Measurements from ENCODE around the gene SH3PXD2B. TPM values are rescaled to one million over a fixed set of nuclear protein-coding genes. Genes with fewer than 3 reads are reported as not detected.

Gene SH3PXD2B
- total and polyA plus RNA-seq, 10 of the 15 experiments (the other 5 are each of a cell fraction or from before 2014, with no cell fraction given), result 0.05 to 1.6 (median 0.57) TPM

GRCh38 chr5:172439785-172440477 lies 14.4 kb downstream of the SH3PXD2B start (continued):
- TF ChIP-seq TCF3 (IDR thresholded peaks at IDR 0.05; ENCODE audit: borderline replicate concordance, insufficient read depth, low read depth, low read length) (no peak), KLF5 (IDR thresholded peaks at IDR 0.05; ENCODE audit: partially characterized antibody) (no peak), PKNOX1 (IDR thresholded peaks at IDR 0.05) (no peak), GATAD2B (conservative IDR thresholded peaks at IDR 0.05; ENCODE audit: low read depth) (no peak)
- TF ChIP-seq, protein P1, sequence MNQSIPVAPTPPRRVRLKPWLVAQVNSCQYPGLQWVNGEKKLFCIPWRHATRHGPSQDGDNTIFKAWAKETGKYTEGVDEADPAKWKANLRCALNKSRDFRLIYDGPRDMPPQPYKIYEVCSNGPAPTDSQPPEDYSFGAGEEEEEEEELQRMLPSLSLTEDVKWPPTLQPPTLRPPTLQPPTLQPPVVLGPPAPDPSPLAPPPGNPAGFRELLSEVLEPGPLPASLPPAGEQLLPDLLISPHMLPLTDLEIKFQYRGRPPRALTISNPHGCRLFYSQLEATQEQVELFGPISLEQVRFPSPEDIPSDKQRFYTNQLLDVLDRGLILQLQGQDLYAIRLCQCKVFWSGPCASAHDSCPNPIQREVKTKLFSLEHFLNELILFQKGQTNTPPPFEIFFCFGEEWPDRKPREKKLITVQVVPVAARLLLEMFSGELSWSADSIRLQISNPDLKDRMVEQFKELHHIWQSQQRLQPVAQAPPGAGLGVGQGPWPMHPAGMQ (IDR thresholded peaks at IDR 0.05; ENCODE audit: borderline replicate concordance), result no peak

DNA sequence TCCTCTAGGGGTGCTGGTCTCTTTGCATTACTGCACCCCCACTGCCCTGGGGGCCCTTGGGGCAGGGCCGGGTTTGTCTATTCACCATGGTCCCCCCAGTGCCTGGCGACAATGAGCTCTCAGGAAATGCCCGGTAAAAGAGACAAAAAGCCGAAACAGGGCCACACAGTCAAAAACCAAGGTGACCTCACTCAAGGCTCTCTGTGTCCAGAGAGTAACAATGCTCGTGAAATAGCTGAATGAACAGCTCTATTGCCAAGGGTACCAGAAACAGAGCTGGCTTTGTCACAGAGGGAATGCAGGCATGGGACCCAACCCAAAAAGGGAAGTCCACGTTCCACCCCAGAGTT lies 16.0 kb downstream of the SH3PXD2B start:
- no peaks in the 10 kb centered on the region for H3K79me2 ChIP-seq (ENCODE audit: control insufficient read depth, insufficient read depth, low read length)
- ChIA-PET SMC1A (ENCODE audit: uncharacterized antibody, unreplicated experiment) (interaction anchor here (0.6 kb wide), 1 partner anchor 231 kb away, joined by 3 read pairs; no protein-coding TSS in a partner anchor), RAD21 (ENCODE audit: unreplicated experiment) (no interaction called here), POLR2A (no interaction called here), CTCF (interaction anchor here (1.4 kb wide), 1 partner anchor 13 kb away, joined by 4 read pairs; no protein-coding TSS in a partner anchor)
- H3K36me3 ChIP-seq (ENCODE audit: control insufficient read depth in 2 of 2, insufficient read depth in 2 of 2, low read length in 1 of 2), result no peaks in the 10 kb centered on the region
- DNase-seq (ENCODE audit: low read depth, low spot score) (no peak), FAIRE-seq (no peak), ATAC-seq (no peak; the same call in none of the 3 replicates)
- intact Hi-C loops (cut with micrococcal nuclease; ENCODE audit: unreplicated experiment) (no loop called here), in situ Hi-C loops (cut with MboI) (no loop called here)
- H3K4me3 ChIP-seq, result no peak overlapping the region
- 37% methylated on average over 6 of the region's 6 CpGs for WGBS (ENCODE audit: insufficient coverage, insufficient replicate concordance, low lambda C conversion rate, missing lambda C conversion rate)
- H2AFZ ChIP-seq (ENCODE audit: control insufficient read depth, low read depth, low read length), result no peak overlapping the region
- H3K9me3 ChIP-seq (replicated peaks; ENCODE audit: control insufficient read depth, insufficient read depth, low read length), result no peaks in the 10 kb centered on the region; the same call in 2 of the 3 replicates
- H3K27ac ChIP-seq (ENCODE audit: control insufficient read depth, insufficient read depth), result no peak overlapping the region
- no peaks in the 10 kb centered on the region for H4K20me1 ChIP-seq (ENCODE audit: control insufficient read depth, insufficient read depth)
- BruUV-seq (replicated peaks), result no TSS peak
- no peak overlapping the region for H3K4me2 ChIP-seq (ENCODE audit: control insufficient read depth, insufficient read depth)
- peaks cover 3 to 4% of the 10 kb centered on the region in 2 experiments; a peak in 3 of 4 replicates for H3K27me3 ChIP-seq (replicated peaks in 1 of 2; ENCODE audit: control insufficient read depth in 2 of 2, insufficient read depth in 2 of 2, low read length in 1 of 2)
- H3K9ac ChIP-seq (ENCODE audit: control insufficient read depth, insufficient read depth, low read length), result no peak overlapping the region
- no peaks in the 10 kb centered on the region for H3K4me1 ChIP-seq (ENCODE audit: control insufficient read depth, insufficient read depth, low read length)
- TF ChIP-seq NR2C2 (IDR thresholded peaks at IDR 0.05; ENCODE audit: borderline replicate concordance, control insufficient read depth, insufficient read length, low read depth), result no peak
- TF ChIP-seq, protein P2, sequence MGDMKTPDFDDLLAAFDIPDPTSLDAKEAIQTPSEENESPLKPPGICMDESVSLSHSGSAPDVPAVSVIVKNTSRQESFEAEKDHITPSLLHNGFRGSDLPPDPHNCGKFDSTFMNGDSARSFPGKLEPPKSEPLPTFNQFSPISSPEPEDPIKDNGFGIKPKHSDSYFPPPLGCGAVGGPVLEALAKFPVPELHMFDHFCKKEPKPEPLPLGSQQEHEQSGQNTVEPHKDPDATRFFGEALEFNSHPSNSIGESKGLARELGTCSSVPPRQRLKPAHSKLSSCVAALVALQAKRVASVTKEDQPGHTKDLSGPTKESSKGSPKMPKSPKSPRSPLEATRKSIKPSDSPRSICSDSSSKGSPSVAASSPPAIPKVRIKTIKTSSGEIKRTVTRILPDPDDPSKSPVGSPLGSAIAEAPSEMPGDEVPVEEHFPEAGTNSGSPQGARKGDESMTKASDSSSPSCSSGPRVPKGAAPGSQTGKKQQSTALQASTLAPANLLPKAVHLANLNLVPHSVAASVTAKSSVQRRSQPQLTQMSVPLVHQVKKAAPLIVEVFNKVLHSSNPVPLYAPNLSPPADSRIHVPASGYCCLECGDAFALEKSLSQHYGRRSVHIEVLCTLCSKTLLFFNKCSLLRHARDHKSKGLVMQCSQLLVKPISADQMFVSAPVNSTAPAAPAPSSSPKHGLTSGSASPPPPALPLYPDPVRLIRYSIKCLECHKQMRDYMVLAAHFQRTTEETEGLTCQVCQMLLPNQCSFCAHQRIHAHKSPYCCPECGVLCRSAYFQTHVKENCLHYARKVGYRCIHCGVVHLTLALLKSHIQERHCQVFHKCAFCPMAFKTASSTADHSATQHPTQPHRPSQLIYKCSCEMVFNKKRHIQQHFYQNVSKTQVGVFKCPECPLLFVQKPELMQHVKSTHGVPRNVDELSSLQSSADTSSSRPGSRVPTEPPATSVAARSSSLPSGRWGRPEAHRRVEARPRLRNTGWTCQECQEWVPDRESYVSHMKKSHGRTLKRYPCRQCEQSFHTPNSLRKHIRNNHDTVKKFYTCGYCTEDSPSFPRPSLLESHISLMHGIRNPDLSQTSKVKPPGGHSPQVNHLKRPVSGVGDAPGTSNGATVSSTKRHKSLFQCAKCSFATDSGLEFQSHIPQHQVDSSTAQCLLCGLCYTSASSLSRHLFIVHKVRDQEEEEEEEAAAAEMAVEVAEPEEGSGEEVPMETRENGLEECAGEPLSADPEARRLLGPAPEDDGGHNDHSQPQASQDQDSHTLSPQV (IDR thresholded peaks at IDR 0.05), result no peak
- TF ChIP-seq, protein P3, sequence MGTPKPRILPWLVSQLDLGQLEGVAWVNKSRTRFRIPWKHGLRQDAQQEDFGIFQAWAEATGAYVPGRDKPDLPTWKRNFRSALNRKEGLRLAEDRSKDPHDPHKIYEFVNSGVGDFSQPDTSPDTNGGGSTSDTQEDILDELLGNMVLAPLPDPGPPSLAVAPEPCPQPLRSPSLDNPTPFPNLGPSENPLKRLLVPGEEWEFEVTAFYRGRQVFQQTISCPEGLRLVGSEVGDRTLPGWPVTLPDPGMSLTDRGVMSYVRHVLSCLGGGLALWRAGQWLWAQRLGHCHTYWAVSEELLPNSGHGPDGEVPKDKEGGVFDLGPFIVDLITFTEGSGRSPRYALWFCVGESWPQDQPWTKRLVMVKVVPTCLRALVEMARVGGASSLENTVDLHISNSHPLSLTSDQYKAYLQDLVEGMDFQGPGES (IDR thresholded peaks at IDR 0.05), result no peak
- TF ChIP-seq POU2F2 (IDR thresholded peaks at IDR 0.05; ENCODE audit: borderline replicate concordance, low read depth, low read length), result no peak
- no peak for TF ChIP-seq NFXL1 (IDR thresholded peaks at IDR 0.05; ENCODE audit: borderline replicate concordance)
- no peak for TF ChIP-seq ETV6 (conservative IDR thresholded peaks at IDR 0.05 in 1 of 2, IDR thresholded peaks at IDR 0.05 in 1 of 2; ENCODE audit: borderline replicate concordance in 1 of 2, low read depth in 1 of 2)
- no peak for TF ChIP-seq YBX1 (IDR thresholded peaks at IDR 0.05)

All from GM12878 (cell line).